Liver (tissue), 9 donors: ENCODE data around the gene ZNF829. TPM values are rescaled to one million over a fixed set of nuclear protein-coding genes. Genes with fewer than 3 reads are reported as not detected.
A peak's percentile ranks its signal among the peaks of the same experiment; 100 is the strongest.

Source experiments
- DNase-seq: peaks from one replicate; pipeline ENCODE4 v3.0.0-alpha.2; 2017; ENCODE audit warnings: low spot score
- H3K27ac ChIP-seq, 2 donors: one replicate each; pipeline ENCODE4 v1.7.0; 2013; ENCODE audit warnings: inconsistent platforms in 2 of 2, low read length in 2 of 2, control low read depth in 1 of 2, low read depth in 1 of 2, mild to moderate bottlenecking in 1 of 2
- H3K27me3 ChIP-seq, 4 donors: one replicate each; pipeline versions ENCODE4 v1.6.1 to v1.7.0; 2013; ENCODE audit warnings: low read length in 3 of 4, inconsistent platforms in 1 of 4, mild to moderate bottlenecking in 1 of 4, moderate library complexity in 1 of 4; ENCODE audit not compliant: control insufficient read depth in 4 of 4, insufficient read depth in 4 of 4
- H3K36me3 ChIP-seq, 4 donors: one replicate each; pipeline versions ENCODE4 v1.6.1 to v1.7.0; 2013; ENCODE audit warnings: low read length in 3 of 4, mild to moderate bottlenecking in 3 of 4, low read depth in 1 of 4, moderate library complexity in 1 of 4; ENCODE audit not compliant: control insufficient read depth in 4 of 4, insufficient read depth in 3 of 4
- H3K4me1 ChIP-seq, 4 donors: one replicate each; pipeline versions ENCODE4 v1.6.1 to v1.7.0; 2013; ENCODE audit warnings: low read length in 3 of 4, mild to moderate bottlenecking in 3 of 4, moderate library complexity in 1 of 4; ENCODE audit not compliant: control insufficient read depth in 4 of 4, insufficient read depth in 4 of 4
- H3K4me3 ChIP-seq, 3 donors: one replicate each; pipeline versions ENCODE4 v1.6.1 to v1.7.0; 2013; ENCODE audit warnings: low read length in 3 of 3, control low read depth in 1 of 3, low read depth in 1 of 3, mild to moderate bottlenecking in 1 of 3
- H3K9ac ChIP-seq, 2 donors: one replicate each; pipeline ENCODE4 v1.7.0; 2013; ENCODE audit warnings: low read length in 2 of 2, mild to moderate bottlenecking in 2 of 2, moderate library complexity in 2 of 2, control low read depth in 1 of 2, low read depth in 1 of 2
- H3K9me3 ChIP-seq, 4 donors: one replicate each; pipeline versions ENCODE4 v1.6.1 to v1.7.0; 2013; ENCODE audit warnings: low read length in 3 of 4; ENCODE audit not compliant: control insufficient read depth in 4 of 4
- CTCF ChIP-seq: fragments of 150-350 bp; IDR thresholded peaks from 2 replicates; pipeline ENCODE4 v1.5.1; 2017; ENCODE audit warnings: improper control_type of control experiment, low read depth, low read length; ENCODE audit not compliant: missing input control
- EGR1 ChIP-seq, 2 donors: IDR thresholded peaks; 2 replicates each; pipeline ENCODE4 v1.6.1; 2016 to 2018; ENCODE audit warnings: antibody characterized with exemption in 2 of 2, low read depth in 2 of 2
- FOXA2 ChIP-seq: IDR thresholded peaks from 2 replicates; pipeline ENCODE4 v1.6.1; 2016; ENCODE audit warnings: antibody characterized with exemption
- GABPA ChIP-seq, 2 donors: IDR thresholded peaks in 1 of 2; conservative IDR thresholded peaks in 1 of 2; 2 replicates each; pipeline ENCODE4 v1.6.1; 2016; ENCODE audit warnings: antibody characterized with exemption in 2 of 2, mild to moderate bottlenecking in 1 of 2, moderate library complexity in 1 of 2
- HNF4A ChIP-seq, 2 donors: conservative IDR thresholded peaks; 2 replicates each; pipeline ENCODE4 v1.6.1; 2016; ENCODE audit warnings: antibody characterized with exemption in 2 of 2, mild to moderate bottlenecking in 2 of 2
- HNF4G ChIP-seq: IDR thresholded peaks from 2 replicates; pipeline ENCODE4 v1.6.1; 2016; ENCODE audit warnings: antibody characterized with exemption
- JUND ChIP-seq, 2 donors: IDR thresholded peaks; 2 replicates each; pipeline ENCODE4 v1.6.1; 2016; ENCODE audit warnings: antibody characterized with exemption in 2 of 2
- MAX ChIP-seq: IDR thresholded peaks from 2 replicates; pipeline ENCODE4 v1.6.1; 2016; ENCODE audit warnings: antibody characterized with exemption
- RAD21 ChIP-seq, 2 donors: IDR thresholded peaks; 2 replicates each; pipeline ENCODE4 v1.6.1; 2016; ENCODE audit warnings: antibody characterized with exemption in 2 of 2, mild to moderate bottlenecking in 2 of 2
- REST ChIP-seq: IDR thresholded peaks from 2 replicates; pipeline ENCODE4 v1.6.1; 2016; ENCODE audit warnings: antibody characterized with exemption, mild to moderate bottlenecking
- RXRA ChIP-seq, 2 donors: IDR thresholded peaks; 2 replicates each; pipeline ENCODE4 v1.6.1; 2017 to 2018; ENCODE audit warnings: antibody characterized with exemption in 2 of 2, mild to moderate bottlenecking in 1 of 2
- SP1 ChIP-seq: IDR thresholded peaks from 2 replicates; pipeline ENCODE4 v1.6.1; 2018; ENCODE audit warnings: antibody characterized with exemption, mild to moderate bottlenecking
- TAF1 ChIP-seq: conservative IDR thresholded peaks from 2 replicates; pipeline ENCODE4 v1.6.1; 2016; ENCODE audit warnings: antibody characterized with exemption, mild to moderate bottlenecking
- YY1 ChIP-seq: IDR thresholded peaks from 2 replicates; pipeline ENCODE4 v1.6.1; 2016; ENCODE audit warnings: antibody characterized with exemption, mild to moderate bottlenecking
- WGBS: extraction: QIAGEN DNeasy Blood & Tissue Kit; methylation state at CpG from one replicate; pipeline ENCODE4 v1.1.7; 2013; 5-methylcytosine and 5-hydroxymethylcytosine counted together
- polyA plus RNA-seq, 2 donors: library from polyadenylated mRNA; stranded (reverse) in 1 of 2; unstranded in 1 of 2; fragments of 200-250 nt in 1 of 2; fragments of >200 nt in 1 of 2; fragmentation: Nextera tagmentation in 1 of 2; extraction: Ambion mirVana in 1 of 2; gene quantifications; one replicate each; pipeline versions ENCODE4 v1.2.1 to v1.2.3, GENCODE V29; 2013 to 2015
- total RNA-seq, 2 donors: library from RNA; depleted of rRNA; stranded (reverse); fragments of >200 nt; gene quantifications; one replicate each; pipeline ENCODE4 v1.2.3, GENCODE V29; 2014
- TF ChIP-seq, protein P1 (sequence below): IDR thresholded peaks from 2 replicates; pipeline ENCODE4 v1.6.1; 2016; ENCODE audit warnings: antibody characterized with exemption
- TF ChIP-seq, protein P2 (sequence below): IDR thresholded peaks from 2 replicates; pipeline ENCODE4 v1.6.1; 2016; ENCODE audit warnings: antibody characterized with exemption
- donor health status: healthy.
- donor health status: healthy.
- donor health status: healthy.
- donor health status: healthy.
- donor health status: healthy.

Gene ZNF829
- total and polyA plus RNA-seq, 4 donors: 0.32 to 1.3 (median 0.75) TPM

DNA sequence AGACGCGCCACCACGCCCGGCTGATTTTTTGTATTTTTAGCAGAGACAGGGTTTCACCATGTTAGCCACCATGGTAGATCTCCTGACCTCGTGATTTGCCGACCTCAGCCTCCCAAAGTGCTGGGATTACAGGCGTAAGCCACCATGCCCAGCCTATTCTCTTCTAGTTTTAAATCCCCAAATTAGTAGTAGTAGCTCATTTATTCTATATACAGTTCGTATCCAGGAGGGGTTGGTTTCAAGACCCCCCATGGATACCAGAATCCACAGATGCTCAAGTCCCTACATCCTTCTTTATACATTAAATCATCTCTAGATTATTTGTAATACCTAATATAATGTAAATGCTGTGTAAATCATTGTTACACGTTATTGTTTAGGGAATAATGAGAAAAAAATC, 2.0 kb upstream of the ZNF829 start:
- H3K27ac ChIP-seq: no peak overlapping the region
- peak overlapping the region in 1 of 3 donors; percentile 0 for H3K4me3 ChIP-seq
- H3K4me1 ChIP-seq: peaks cover 0 to 8% (median 1%) of the 10 kb centered on the region in 4 donors
- TF ChIP-seq JUND (IDR thresholded peaks at IDR 0.05): no peak
- no peak for TF ChIP-seq YY1
- TF ChIP-seq HNF4G: no peak
- TF ChIP-seq RAD21 (IDR thresholded peaks at IDR 0.05): no peak
- TF ChIP-seq, protein P1, sequence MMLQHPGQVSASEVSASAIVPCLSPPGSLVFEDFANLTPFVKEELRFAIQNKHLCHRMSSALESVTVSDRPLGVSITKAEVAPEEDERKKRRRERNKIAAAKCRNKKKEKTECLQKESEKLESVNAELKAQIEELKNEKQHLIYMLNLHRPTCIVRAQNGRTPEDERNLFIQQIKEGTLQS: no peak
- no peak for TF ChIP-seq GABPA (IDR thresholded peaks at IDR 0.05 in 1 of 2, conservative IDR thresholded peaks at IDR 0.05 in 1 of 2)
- no peak for TF ChIP-seq TAF1
- TF ChIP-seq CTCF: no peak
- TF ChIP-seq, protein P2, sequence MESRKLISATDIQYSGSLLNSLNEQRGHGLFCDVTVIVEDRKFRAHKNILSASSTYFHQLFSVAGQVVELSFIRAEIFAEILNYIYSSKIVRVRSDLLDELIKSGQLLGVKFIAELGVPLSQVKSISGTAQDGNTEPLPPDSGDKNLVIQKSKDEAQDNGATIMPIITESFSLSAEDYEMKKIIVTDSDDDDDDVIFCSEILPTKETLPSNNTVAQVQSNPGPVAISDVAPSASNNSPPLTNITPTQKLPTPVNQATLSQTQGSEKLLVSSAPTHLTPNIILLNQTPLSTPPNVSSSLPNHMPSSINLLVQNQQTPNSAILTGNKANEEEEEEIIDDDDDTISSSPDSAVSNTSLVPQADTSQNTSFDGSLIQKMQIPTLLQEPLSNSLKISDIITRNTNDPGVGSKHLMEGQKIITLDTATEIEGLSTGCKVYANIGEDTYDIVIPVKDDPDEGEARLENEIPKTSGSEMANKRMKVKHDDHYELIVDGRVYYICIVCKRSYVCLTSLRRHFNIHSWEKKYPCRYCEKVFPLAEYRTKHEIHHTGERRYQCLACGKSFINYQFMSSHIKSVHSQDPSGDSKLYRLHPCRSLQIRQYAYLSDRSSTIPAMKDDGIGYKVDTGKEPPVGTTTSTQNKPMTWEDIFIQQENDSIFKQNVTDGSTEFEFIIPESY: no peak
- TF ChIP-seq RXRA (IDR thresholded peaks at IDR 0.05): no peak
- no peak for TF ChIP-seq REST
- no peak for TF ChIP-seq FOXA2
- no peak for TF ChIP-seq HNF4A (conservative IDR thresholded peaks at IDR 0.05)
- no peak for TF ChIP-seq SP1
- TF ChIP-seq MAX: no peak
- TF ChIP-seq EGR1 (IDR thresholded peaks at IDR 0.05; ENCODE audit: low read depth in 2 of 2): no peak
- peaks cover 0 to 28% (median 11%) of the 10 kb centered on the region in 4 donors for H3K36me3 ChIP-seq
- H3K27me3 ChIP-seq: no peaks in the 10 kb centered on the region
- DNase-seq: no peak
- peaks cover 5 to 45% (median 27%) of the 10 kb centered on the region in 4 donors for H3K9me3 ChIP-seq
- 97% methylated on average over 9 of the region's 9 CpGs for WGBS
- no peak overlapping the region for H3K9ac ChIP-seq

DNA sequence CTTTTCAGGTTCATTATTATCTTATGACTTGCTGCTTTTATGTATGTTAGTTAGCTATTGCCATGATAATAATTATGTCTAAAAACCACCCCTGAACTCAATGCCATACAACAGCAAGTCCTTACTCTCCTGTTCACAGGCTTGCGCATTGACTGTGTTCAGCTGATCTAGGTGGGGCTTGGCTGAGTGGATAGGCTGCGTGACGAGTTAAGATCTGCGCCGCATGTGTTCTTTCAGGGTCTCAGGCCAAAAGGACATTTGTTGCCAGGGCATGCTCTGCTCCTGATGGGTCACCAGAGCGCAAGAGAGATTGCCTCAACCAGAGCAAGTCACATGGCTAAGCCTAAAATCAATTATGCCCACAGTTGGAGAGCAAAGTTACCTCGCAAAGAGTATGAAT, 900 bp upstream of the ZNF829 start:
- peak; percentile 40 for DNase-seq
- H3K4me3 ChIP-seq: peak overlapping the region; percentile 47 to 72 (median 54)
- H3K36me3 ChIP-seq: peaks cover 0 to 17% (median 10%) of the 10 kb centered on the region in 4 donors
- H3K4me1 ChIP-seq: peaks cover 0 to 8% (median 1%) of the 10 kb centered on the region in 4 donors
- 30% methylated on average over 7 of the region's 7 CpGs for WGBS
- H3K27me3 ChIP-seq: no peaks in the 10 kb centered on the region
- H3K9ac ChIP-seq: no peak overlapping the region
- TF ChIP-seq MAX (no peak), CTCF (no peak)
- TF ChIP-seq, protein P1: no peak
- H3K27ac ChIP-seq: peak overlapping the region in 1 of 2 donors; percentile 74
- H3K9me3 ChIP-seq: peaks cover 4 to 44% (median 25%) of the 10 kb centered on the region in 4 donors
